ENCODE measurements around the gene RGL2. TPM values are rescaled to one million over a fixed set of nuclear protein-coding genes. Genes with fewer than 3 reads are reported as not detected.
A peak's percentile ranks its signal among the peaks of the same experiment; 100 is the strongest.

RGL2 gene
- total and polyA plus RNA-seq, 10 of the 15 experiments (the other 5 are each of a cell fraction or from before 2014, with no cell fraction given), result 0.84 to 21.2 (median 6.8) TPM

- no peak; the same call in 1 of the 2 replicates for TF ChIP-seq POLR2AphosphoS2 (IDR thresholded peaks at IDR 0.05; ENCODE audit: low read depth, low read length)
- TF ChIP-seq LARP7 (IDR thresholded peaks at IDR 0.05), result 0 out of 2 replicates have a peak, but pooled peaks have one; percentile 9
- TF ChIP-seq, protein P1, sequence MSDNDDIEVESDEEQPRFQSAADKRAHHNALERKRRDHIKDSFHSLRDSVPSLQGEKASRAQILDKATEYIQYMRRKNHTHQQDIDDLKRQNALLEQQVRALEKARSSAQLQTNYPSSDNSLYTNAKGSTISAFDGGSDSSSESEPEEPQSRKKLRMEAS (IDR thresholded peaks at IDR 0.05; ENCODE audit: low read depth, low read length), result 0 out of 2 replicates have a peak, but pooled peaks have one; percentile 26
- 0 out of 2 replicates have a peak, but pooled peaks have one; percentile 2 for TF ChIP-seq SMC3 (IDR thresholded peaks at IDR 0.05; ENCODE audit: borderline replicate concordance, low read length)
- 0 out of 2 replicates have a peak, but pooled peaks have one; percentile 29 for TF ChIP-seq IRF4 (IDR thresholded peaks at IDR 0.05; ENCODE audit: low read depth, low read length)
- peak; percentile 62; the same call in 1 of the 2 replicates for TF ChIP-seq SPI1 (IDR thresholded peaks at IDR 0.05; ENCODE audit: borderline replicate concordance, insufficient read depth, low read depth, low read length)
- TF ChIP-seq, protein P2, sequence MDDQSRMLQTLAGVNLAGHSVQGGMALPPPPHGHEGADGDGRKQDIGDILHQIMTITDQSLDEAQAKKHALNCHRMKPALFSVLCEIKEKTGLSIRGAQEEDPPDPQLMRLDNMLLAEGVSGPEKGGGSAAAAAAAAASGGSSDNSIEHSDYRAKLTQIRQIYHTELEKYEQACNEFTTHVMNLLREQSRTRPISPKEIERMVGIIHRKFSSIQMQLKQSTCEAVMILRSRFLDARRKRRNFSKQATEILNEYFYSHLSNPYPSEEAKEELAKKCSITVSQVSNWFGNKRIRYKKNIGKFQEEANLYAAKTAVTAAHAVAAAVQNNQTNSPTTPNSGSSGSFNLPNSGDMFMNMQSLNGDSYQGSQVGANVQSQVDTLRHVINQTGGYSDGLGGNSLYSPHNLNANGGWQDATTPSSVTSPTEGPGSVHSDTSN (IDR thresholded peaks at IDR 0.05; ENCODE audit: insufficient replicate concordance, low read depth, low read length), result no peak
- peak; percentile 23; the same call in 1 of the 2 replicates for TF ChIP-seq POLR2AphosphoS5 (IDR thresholded peaks at IDR 0.05; ENCODE audit: low read length)
Observed at GRCh38 chr6:33277663-33278391, 20.9 kb downstream of the RGL2 start (continued).
